SK-N-MC (cell line): ENCODE results near the gene APOC3.

Experiments
- DNase-seq: peaks from one replicate; pipeline ENCODE4 v3.0.0-alpha.2; 2011; ENCODE audit warnings: low read depth, low spot score
- H3K27ac ChIP-seq: fragments of 200-600 bp; sonication (generic); 2 replicates; pipeline ENCODE4 v1.5.1; 2016; ENCODE audit warnings: mixed run types
- H3K36me3 ChIP-seq: fragments of 200-600 bp; sonication (generic); 2 replicates; pipeline ENCODE4 v1.6.1; 2017; ENCODE audit warnings: antibody characterized with exemption, low read length, mixed read lengths; ENCODE audit not compliant: insufficient read depth
- H3K4me3 ChIP-seq: fragments of 200-600 bp; sonication (generic); 2 replicates; pipeline ENCODE4 v1.5.1; 2016
- H3K9ac ChIP-seq: fragments of 200-600 bp; sonication (generic); 2 replicates; pipeline ENCODE4 v1.8.0; 2017; ENCODE audit warnings: mixed run types, mixed read lengths; ENCODE audit not compliant: insufficient read length
- H3K9me3 ChIP-seq: fragments of 200-600 bp; sonication (generic); 2 replicates; pipeline ENCODE4 v1.6.1; 2017; ENCODE audit warnings: low read depth, mild to moderate bottlenecking, antibody characterized with exemption, low read length, moderate library complexity, mixed read lengths
- EZH2 ChIP-seq: fragments of 200-600 bp; sonication (generic); IDR thresholded peaks from one replicate; pipeline ENCODE4 v1.6.1; 2017; ENCODE audit warnings: antibody characterized with exemption
- FOXP2 ChIP-seq: optimal IDR thresholded peaks from 2 replicates; pipeline ENCODE3; 2011; ENCODE audit warnings: mild to moderate bottlenecking, moderate library complexity; ENCODE audit not compliant: insufficient read depth; ENCODE audit errors: extremely low read length, control extremely low read depth
- POLR2AphosphoS5 ChIP-seq: IDR thresholded peaks from 2 replicates; pipeline ENCODE4 v1.6.1; 2012; ENCODE audit warnings: mild to moderate bottlenecking, low read depth, low read length, borderline replicate concordance

APOC3 gene

DNA sequence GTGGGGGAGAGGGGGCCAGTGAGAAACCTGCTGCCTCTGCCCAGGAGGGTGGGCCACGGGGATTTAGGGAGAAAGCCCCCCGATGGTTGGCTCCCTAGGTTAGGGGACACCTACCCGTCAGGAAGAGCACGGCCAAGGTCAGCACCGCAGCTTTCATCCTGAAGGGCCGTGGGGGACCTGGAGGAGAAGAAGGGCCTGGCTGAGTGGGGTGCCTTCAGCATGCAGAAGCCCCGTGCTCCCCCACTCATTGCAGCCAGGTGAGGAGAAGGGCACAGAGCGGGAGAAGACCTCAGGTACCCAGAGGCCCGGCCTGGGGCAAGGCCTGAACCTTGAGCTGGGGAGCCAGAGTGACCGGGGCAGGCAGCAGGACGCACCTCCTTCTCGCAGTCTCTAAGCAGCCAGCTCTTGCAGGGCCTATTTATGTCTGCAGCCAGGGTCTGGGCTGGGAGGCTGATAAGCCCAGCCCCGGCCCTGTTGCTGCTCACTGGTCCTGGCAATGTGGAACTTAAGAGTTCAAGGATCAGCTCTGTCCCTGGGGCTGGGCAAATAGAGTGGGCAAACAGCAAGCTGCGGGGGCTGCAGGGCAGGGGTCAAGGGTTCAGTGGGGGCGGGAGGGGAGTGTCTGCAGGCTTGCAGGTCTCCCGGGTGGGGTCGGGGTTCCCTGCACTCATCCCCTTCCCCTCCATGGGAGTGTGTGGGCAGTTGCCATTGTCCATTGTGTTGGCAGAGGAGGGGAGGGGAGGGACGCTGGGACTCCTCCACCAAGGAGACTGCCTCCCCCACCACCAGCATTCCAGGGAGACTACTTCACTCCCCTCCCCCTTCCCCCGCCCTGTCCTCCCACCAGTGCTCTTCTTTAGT lies 7.8 kb downstream of the APOC3 start, which contains the start of gene APOA1:
TSS of gene APOA1 (minus strand) at position 392 of the 861 bp plus-strand sequence. CDS start at position 157, 235 bp downstream.
- DNase-seq, result no peak
- Histone ChIP-seq H3K9me3 (no peaks in the 10 kb centered on the region), H3K36me3 (no peaks in the 10 kb centered on the region), H3K27ac (no peak within 1 kb of the TSS), H3K4me3 (no peak within 1 kb of the TSS), H3K9ac (no peak within 1 kb of the TSS)
- TF ChIP-seq FOXP2 (no peak), EZH2 (no peak), POLR2AphosphoS5 (no peak)

DNA sequence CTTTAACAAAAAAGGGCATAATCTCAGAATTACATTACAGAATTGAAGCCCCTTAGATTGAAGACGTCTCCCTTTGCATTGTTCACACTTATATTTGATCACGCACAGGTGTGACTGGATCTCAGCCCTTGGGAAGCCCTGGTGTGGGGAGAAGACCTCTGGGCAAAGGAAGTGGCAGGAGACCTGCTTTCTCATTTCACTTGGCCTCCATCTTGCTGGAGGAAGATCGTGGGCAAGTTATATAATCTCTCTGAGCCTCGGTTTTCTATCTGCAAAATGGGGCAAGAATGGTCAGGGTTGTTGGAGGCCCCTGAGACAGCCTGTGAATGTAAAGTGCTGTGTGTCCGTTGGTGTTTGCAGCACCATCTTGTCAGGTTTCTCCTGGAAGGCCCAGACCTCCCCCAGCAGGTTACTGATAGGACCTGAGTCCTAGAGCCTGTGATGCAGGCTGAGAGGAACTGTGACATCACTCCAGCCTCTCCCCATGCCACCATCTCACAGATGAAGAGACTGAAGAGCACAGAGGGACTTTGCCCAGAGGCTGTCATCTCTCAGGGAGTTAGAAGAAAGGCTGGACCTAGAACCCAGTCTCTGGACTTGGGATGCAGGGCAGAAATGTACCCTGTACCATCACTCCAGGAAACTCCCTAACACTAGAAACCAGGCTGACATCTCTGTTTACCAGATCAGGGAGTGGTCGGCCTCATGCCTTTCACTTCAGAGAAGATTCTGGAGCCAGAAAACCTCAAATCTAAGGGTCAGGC lies 8.8 kb downstream of the APOC3 start:
- DNase-seq, result no peak
- no peak overlapping the region for H3K27ac ChIP-seq
- H3K9ac ChIP-seq, result no peak overlapping the region
- no peak overlapping the region for H3K4me3 ChIP-seq
- TF ChIP-seq POLR2AphosphoS5 (no peak), FOXP2 (no peak), EZH2 (no peak)
- H3K36me3 ChIP-seq, result peaks cover 3% of the 10 kb centered on the region; the same call in 1 of the 2 replicates
- no peaks in the 10 kb centered on the region for H3K9me3 ChIP-seq

DNA sequence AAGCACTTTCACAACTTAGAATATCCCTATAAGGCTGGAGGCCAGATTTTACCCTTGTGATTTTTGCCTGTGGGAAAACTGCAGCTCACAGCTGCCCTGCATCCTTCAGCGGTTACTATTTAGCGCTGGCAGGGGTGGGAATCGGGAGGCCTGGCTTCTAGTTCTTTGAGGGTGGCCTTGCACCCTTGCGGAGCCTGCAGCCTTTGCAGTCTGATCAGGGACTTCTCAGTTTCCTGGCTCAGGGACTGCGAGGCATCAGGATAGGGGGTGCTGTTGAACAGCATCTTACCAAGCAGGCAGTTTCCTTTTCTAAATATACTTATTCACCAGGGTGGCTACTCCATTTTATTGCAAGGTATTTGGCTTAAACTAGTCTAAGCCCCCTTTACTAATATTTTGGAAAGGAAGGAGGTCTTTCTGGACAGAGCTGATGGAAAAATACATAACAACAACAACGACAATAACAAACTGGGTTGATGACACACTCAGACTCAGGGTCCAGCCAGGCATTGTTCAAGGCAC lies 10.6 kb downstream of the APOC3 start:
- Histone ChIP-seq H3K9me3 (no peaks in the 10 kb centered on the region), H3K4me3 (no peak overlapping the region), H3K27ac (no peak overlapping the region), H3K9ac (no peak overlapping the region), H3K36me3 (peaks cover 14% of the 10 kb centered on the region; the same call in 1 of the 2 replicates)
- DNase-seq, result no peak
- TF ChIP-seq EZH2 (no peak), POLR2AphosphoS5 (no peak), FOXP2 (no peak)

DNA sequence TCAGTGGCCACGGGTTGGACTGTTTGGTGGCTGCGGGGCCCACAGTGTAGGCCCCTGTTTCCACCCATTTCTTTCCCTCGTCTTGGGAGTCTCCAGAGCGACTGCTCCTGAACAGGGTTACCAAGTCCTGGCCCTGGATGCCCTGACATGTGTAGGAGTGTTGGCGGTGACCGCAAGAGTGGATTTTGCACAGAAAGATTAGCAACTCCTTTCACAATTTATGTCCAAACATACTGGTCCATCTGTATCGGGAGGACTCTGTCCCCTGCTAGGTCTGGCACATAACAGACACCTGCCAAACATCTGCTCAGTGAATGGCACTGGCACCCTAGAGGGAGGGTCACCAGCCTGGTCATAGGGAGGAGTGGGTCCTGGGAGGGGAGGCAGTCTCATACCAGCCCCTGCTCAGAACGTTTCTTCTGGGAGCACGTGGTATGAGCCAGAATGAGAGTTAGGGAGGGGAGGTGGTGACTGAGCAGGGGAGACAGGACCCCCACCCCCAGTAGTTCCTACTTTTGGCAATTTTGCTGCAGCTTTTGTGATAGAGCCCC lies 11.1 kb downstream of the APOC3 start:
- Histone ChIP-seq H3K27ac (no peak overlapping the region), H3K4me3 (no peak overlapping the region), H3K9ac (no peak overlapping the region), H3K36me3 (peaks cover 20% of the 10 kb centered on the region), H3K9me3 (no peaks in the 10 kb centered on the region)
- TF ChIP-seq EZH2, result no peak
- TF ChIP-seq FOXP2, result no peak
- no peak for TF ChIP-seq POLR2AphosphoS5
- DNase-seq, result no peak

DNA sequence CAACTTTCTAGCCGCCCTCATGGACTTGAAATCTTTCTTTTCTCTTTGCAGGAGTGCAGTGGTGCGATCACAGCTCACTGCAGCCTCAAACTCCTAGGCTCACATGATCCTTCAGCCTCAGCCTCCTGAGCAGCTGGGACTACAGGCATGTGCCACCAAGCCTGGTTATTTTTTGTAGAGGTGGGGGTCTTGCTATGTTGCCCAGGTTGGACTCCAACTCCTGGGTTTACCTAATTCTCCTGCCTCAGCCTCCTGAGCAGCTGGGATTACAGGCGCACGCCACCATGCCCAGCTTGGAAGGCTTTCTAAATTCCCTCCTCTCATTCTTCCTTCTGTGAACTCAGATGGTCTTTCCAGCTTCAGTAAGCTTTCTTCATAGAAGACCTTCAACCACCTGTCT lies 12.4 kb downstream of the APOC3 start:
- Histone ChIP-seq H3K9ac (no peak overlapping the region), H3K36me3 (peaks cover 33% of the 10 kb centered on the region), H3K27ac (no peak overlapping the region), H3K9me3 (no peaks in the 10 kb centered on the region), H3K4me3 (no peak overlapping the region)
- no peak for DNase-seq
- no peak for TF ChIP-seq EZH2
- no peak for TF ChIP-seq POLR2AphosphoS5
- TF ChIP-seq FOXP2, result no peak

DNA sequence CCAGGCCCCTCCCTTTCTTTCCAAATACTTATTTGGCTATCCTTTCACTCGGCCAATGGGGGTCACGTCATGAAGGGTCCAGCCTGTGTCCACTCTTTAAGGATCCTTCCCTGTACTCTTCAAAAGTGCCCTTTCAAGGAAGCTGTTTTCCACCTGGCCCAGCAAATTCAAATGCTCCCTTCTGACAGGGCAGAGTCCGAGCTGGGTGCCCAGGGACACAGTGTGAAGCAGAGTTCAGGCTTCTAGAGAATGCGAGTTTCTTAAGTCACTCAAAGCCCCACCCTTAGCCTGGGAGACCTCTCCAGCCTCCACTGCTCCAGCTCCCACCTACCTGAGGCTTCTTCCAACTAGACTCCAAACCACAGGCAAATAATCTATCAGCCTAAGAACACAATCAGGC lies 13.2 kb downstream of the APOC3 start:
- DNase-seq, result no peak
- H3K9me3 ChIP-seq, result no peaks in the 10 kb centered on the region
- no peak for TF ChIP-seq POLR2AphosphoS5
- no peak for TF ChIP-seq EZH2
- no peak for TF ChIP-seq FOXP2

DNA sequence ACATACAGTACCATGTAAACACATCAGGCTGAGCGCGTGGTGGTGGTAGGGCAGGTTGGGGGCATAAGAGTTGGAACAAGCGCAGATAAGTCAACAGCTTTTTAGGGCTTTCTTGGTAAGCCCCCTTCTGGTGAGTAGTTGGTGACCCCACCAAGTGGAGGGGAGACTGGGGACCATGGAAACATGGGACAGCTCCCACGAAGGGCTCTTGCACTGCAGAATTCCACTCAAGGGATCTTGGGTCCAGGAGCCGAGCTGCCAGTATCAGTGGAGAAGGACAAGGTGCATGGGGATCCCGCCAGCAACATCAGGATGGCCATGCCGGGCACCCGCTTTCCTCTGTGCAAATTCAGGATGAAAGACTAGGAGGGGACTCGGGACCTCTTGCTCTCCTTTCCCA lies 14.0 kb downstream of the APOC3 start:
- Histone ChIP-seq H3K4me3 (no peak overlapping the region), H3K27ac (no peak overlapping the region), H3K9ac (no peak overlapping the region), H3K36me3 (peaks cover 42% of the 10 kb centered on the region), H3K9me3 (no peaks in the 10 kb centered on the region)
- no peak for DNase-seq
- TF ChIP-seq POLR2AphosphoS5 (no peak), EZH2 (no peak), FOXP2 (no peak)

More for the DNA sequence above, 13.2 kb downstream of the APOC3 start:
- Histone ChIP-seq H3K4me3 (no peak overlapping the region), H3K9ac (no peak overlapping the region), H3K36me3 (peaks cover 40% of the 10 kb centered on the region), H3K27ac (no peak overlapping the region)

DNA sequence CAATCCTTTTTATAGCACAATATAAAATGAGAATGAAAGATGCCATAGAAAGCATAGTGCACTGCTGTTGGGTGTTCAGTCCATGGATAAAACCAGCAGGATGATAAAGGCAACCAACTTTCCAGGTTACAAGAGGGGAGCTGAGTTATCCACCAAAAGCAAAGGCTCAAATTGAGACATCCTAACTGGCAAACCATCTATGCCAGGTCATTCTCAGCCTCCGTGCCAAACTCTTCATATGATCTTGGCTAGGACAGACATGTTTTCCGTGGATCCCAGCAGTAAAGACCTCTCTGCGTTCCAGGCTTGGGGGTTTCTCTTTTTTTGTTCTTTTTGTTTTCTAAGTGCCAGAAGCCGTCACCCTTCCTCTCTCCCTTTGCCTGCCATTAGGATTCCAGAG lies 15.0 kb downstream of the APOC3 start:
- TF ChIP-seq FOXP2, result no peak
- TF ChIP-seq POLR2AphosphoS5, result no peak
- TF ChIP-seq EZH2, result no peak
- no peak for DNase-seq
- Histone ChIP-seq H3K9me3 (no peaks in the 10 kb centered on the region), H3K27ac (no peak overlapping the region), H3K4me3 (no peak overlapping the region), H3K36me3 (peaks cover 50% of the 10 kb centered on the region), H3K9ac (no peak overlapping the region)
